ENCODE results near the gene STX1B.

The STX1B gene

DNA sequence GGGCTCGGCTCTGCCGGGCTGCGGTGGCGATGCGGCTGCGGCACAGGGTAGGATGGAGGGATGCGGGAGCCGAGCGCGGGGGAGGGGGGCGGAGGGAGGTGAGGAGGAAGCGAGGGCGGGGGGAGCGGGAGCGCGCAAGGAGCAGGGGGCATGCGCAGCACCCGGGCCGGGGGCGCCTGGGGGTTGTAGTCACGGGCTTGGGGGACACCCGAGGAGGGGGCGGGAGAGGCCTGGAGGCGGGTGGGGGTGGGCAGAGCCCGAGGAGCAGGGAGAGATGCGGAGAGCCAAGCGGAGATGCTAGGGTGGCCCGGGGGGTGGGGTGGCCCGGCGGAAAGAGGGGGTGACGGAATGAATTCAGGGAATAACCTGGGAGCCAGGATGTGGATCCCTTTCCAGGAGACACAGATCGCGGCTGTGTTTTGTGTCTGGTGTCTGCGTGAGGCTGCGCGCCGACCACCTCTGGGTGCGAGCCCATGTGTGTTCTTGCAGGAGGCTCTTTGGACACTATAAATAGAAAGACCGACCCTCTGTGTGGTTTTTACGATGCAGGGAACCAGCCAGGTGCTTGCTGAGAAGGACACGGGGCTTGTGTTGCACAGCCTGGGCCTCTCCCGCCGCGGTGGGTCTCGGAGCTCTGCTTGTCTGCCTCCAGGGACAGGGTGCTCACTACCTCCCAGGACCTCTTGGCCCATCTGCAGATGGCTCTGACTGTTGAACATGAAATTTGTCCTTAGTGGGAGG lies at the start of gene STX1B:
Gene STX1B, minus strand, starts transcription at position 54 of the 741 bp plus-strand sequence. CDS start 242 bp downstream, outside the sequence.
- H3K4me3 ChIP-seq (ENCODE audit: low read depth, low read length), result peak within 1 kb of the TSS; percentile 51
- TF ChIP-seq, protein P1, sequence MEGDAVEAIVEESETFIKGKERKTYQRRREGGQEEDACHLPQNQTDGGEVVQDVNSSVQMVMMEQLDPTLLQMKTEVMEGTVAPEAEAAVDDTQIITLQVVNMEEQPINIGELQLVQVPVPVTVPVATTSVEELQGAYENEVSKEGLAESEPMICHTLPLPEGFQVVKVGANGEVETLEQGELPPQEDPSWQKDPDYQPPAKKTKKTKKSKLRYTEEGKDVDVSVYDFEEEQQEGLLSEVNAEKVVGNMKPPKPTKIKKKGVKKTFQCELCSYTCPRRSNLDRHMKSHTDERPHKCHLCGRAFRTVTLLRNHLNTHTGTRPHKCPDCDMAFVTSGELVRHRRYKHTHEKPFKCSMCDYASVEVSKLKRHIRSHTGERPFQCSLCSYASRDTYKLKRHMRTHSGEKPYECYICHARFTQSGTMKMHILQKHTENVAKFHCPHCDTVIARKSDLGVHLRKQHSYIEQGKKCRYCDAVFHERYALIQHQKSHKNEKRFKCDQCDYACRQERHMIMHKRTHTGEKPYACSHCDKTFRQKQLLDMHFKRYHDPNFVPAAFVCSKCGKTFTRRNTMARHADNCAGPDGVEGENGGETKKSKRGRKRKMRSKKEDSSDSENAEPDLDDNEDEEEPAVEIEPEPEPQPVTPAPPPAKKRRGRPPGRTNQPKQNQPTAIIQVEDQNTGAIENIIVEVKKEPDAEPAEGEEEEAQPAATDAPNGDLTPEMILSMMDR (IDR thresholded peaks at IDR 0.05; ENCODE audit: low read depth, low read length, missing control alignments), result no peak
- DNase-seq (ENCODE audit: low read depth), result no peak
- in situ Hi-C loops (cut with HindIII; ENCODE audit: low sequenced_read_pairs), result no loop called here

DNA sequence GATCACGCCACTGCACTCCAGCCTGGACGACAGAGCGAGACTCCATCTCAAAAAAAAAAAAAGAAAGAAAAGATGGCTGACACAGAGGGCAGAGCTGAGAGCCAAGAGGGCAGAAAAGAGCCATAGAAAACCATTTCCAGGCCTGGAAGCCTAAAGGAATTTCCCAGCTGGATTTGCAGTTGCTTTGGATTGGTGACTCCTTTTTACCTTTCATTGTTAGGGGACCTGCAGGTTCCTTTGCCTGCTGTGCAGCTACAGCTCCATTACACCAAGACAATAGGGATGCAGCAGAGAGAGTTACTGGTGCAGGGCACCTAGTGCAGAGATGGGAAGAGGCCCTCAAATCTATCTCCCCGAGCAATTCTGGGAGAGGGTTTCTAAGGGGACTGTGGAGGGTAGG lies 45.2 kb upstream of the STX1B start:
- DNase-seq (ENCODE audit: low read depth), result no peak
- TF ChIP-seq, protein P1 (IDR thresholded peaks at IDR 0.05; ENCODE audit: low read depth, low read length, missing control alignments), result no peak

DNA sequence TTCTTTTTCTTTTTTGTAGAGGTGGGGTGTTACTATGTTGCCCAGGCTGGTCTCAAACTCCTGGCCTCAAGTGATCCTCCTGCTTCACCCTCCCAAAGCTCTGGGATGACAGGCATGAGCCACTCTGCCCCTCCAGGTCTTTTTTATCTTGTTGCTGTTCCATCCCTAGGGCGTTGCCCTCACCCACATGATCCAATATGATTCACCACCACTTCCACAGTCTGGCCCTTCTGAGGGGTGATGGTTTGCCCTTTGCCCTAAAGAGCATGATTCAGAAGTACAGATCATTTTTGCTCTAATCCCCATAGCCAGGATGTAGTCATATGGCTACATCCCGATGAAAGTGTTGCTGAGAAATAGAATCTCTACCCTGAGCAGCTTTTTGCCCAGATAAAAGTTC lies 41.7 kb upstream of the STX1B start:
- DNase-seq (ENCODE audit: low read depth), result peak; percentile 44
- TF ChIP-seq, protein P1 (IDR thresholded peaks at IDR 0.05; ENCODE audit: low read depth, low read length, missing control alignments), result no peak
- no peak overlapping the region for H3K4me3 ChIP-seq (ENCODE audit: low read depth, low read length)
- in situ Hi-C loops (cut with HindIII; ENCODE audit: low sequenced_read_pairs), result loop anchor here (25.0 kb wide), 1 partner anchor 115 kb away; the partner anchor contains the start of gene ORAI3

More for the DNA sequence above, 45.2 kb upstream of the STX1B start:
- in situ Hi-C loops (cut with HindIII; ENCODE audit: low sequenced_read_pairs), result loop anchor here (25.0 kb wide), 1 partner anchor 118 kb away; the partner anchor contains the start of gene ORAI3
- H3K4me3 ChIP-seq (ENCODE audit: low read depth, low read length), result no peak overlapping the region

DNA sequence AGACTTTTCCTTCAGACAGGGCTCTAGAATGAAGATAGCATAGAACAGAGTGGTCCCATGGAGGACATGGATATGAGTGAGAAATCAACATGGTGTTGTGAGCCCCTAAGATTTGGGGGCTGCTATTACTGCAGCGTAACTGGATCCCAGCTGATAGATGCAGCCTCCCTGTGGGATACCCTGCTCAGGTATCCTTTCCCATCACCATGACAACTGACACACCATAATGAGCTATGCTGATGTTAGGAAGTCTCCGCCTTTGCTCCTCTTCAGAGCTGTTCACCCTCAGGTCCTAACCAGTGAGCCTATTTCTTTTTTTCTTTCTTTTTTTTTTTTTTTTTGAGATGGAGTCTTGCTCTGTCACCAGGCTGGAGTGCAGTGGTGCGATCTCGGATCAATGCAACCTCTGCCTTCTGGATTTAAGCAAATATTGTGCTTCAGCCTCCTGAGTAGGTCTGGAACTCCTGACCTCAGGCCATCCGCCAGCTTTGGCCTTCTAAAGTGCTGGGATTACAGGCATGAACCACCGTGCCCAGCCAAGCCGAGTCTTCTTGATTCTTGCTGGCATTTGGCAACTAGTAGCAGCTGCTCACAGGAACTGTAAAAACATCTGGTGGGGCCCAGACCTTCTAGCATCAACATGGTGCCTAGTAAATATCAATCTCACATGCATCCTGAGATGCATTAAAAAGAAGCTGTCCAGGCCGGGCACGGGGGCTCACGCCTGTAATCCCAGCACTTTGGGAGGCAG lies 40.0 kb upstream of the STX1B start:
- in situ Hi-C loops (cut with HindIII; ENCODE audit: low sequenced_read_pairs), result loop anchor here (25.0 kb wide), 1 partner anchor 113 kb away; the partner anchor contains the start of gene ORAI3
- H3K4me3 ChIP-seq (ENCODE audit: low read depth, low read length), result no peak overlapping the region
- TF ChIP-seq, protein P1 (IDR thresholded peaks at IDR 0.05; ENCODE audit: low read depth, low read length, missing control alignments), result no peak
- DNase-seq (ENCODE audit: low read depth), result no peak

DNA sequence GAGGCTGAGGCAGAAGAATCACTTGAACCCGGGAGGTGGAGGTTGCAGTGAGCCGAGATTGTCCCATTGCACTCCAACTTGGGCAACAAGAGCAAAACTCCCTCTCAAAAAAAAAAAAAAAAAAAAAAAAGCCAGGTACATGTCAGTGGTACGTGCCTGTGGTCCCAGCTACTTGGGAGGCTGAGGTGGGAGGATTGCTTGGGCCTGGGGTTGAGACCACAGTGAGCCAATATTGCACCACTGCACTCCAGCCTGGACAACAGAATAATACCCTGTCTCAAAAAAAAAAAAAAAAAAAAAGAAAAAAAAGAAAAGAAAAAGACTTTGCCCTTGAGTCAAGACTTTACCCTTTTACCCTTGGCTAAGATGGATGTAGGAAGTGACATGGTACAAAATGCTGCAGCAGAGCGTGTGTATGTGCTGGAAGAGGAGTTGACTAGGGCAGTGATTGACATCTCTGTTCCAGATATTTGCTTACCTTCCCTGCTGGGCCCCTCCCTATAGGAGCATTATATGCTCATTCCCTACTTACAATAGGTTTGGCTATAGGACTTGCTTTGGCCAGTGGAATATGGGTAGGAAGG lies 33.6 kb upstream of the STX1B start:
- DNase-seq (ENCODE audit: low read depth), result no peak
- TF ChIP-seq, protein P1 (IDR thresholded peaks at IDR 0.05; ENCODE audit: low read depth, low read length, missing control alignments), result no peak
- in situ Hi-C loops (cut with HindIII; ENCODE audit: low sequenced_read_pairs), result no loop called here
- H3K4me3 ChIP-seq (ENCODE audit: low read depth, low read length), result no peak overlapping the region

DNA sequence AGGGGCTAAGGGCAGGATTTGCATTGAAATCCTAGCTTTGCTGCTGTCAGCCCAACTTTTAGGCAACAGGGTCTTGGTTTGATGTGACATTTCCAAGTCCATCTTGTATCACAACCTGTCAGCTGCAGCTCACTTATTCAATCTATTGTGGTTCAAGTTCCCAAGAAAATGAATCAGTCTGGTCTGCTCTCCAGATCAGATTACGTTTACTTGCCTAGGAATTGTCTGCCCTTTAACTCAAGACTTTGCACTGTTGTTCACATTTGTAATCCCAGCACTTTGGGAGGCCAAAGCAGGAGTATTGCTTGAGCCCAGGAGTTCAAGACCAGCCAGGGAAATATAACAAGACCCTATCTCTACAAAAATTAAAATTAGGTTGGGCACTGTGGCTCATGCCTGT lies 32.9 kb upstream of the STX1B start:
- TF ChIP-seq, protein P1 (IDR thresholded peaks at IDR 0.05; ENCODE audit: low read depth, low read length, missing control alignments), result no peak
- DNase-seq (ENCODE audit: low read depth), result no peak

More for the DNA sequence above, 32.9 kb upstream of the STX1B start:
- in situ Hi-C loops (cut with HindIII; ENCODE audit: low sequenced_read_pairs), result no loop called here
- no peak overlapping the region for H3K4me3 ChIP-seq (ENCODE audit: low read depth, low read length)
